HL-60 (cell line): ENCODE measurements around the gene ERBB2.

Source experiments
- DNase-seq, 2 experiments: peaks; one replicate each; pipeline ENCODE4 v3.0.0-alpha.2; 2010 to 2020; ENCODE audit warnings: low read depth in 1 of 2, low spot score in 1 of 2
- H3K27ac ChIP-seq: fragments of 250-450 bp; sonication (Bioruptor Pico); replicated peaks from 2 replicates; pipeline ENCODE4 v1.5.1; 2020; ENCODE audit warnings: mild to moderate bottlenecking, moderate library complexity
- H3K27me3 ChIP-seq: fragments of 250-450 bp; sonication (Bioruptor Pico); 2 replicates; pipeline ENCODE4 v1.5.1; 2021; ENCODE audit warnings: mild to moderate bottlenecking, moderate library complexity; ENCODE audit not compliant: insufficient read depth, poor library complexity, severe bottlenecking
- H3K4me3 ChIP-seq: replicated peaks from 2 replicates; pipeline ENCODE4 v1.5.1; 2011; ENCODE audit warnings: mild to moderate bottlenecking, control low read depth, low read length; ENCODE audit not compliant: insufficient read depth
- CTCF ChIP-seq: IDR thresholded peaks from one replicate; pipeline ENCODE4 v1.5.1; 2011; ENCODE audit warnings: low read length, control low read depth, inconsistent platforms; ENCODE audit not compliant: insufficient read depth
- GABPA ChIP-seq: IDR thresholded peaks from 2 replicates; pipeline ENCODE4 v1.6.1; 2012; ENCODE audit warnings: low read depth
- POLR2AphosphoS5 ChIP-seq: IDR thresholded peaks from 2 replicates; pipeline ENCODE4 v1.6.1; 2012; ENCODE audit warnings: low read depth
- REST ChIP-seq: IDR thresholded peaks from 2 replicates; pipeline ENCODE4 v1.6.1; 2012; ENCODE audit warnings: low read depth; ENCODE audit not compliant: insufficient replicate concordance
- SPI1 ChIP-seq: IDR thresholded peaks from 2 replicates; pipeline ENCODE4 v1.6.1; 2012; ENCODE audit warnings: low read depth, mild to moderate bottlenecking, borderline replicate concordance
- long read RNA-seq: library from polyadenylated mRNA; unstranded; transcript quantifications from one replicate; pipeline ENCODE4 v2.0.0, GENCODE V29; 2020

ERBB2 gene
- long read RNA-seq, partial matches to known transcripts = 3 of 6 reads
- long read RNA-seq, other reads (novel, unspliced or antisense) = 3 of 6 reads

GRCh38 chr17:39699818-39700147, at the start of gene ERBB2:
Gene ERBB2, plus strand, starts transcription at chr17:39700064. Its CDS starts 175 bp downstream, at chr17:39700239.
- no peak within 1 kb of the TSS for H3K27ac ChIP-seq
- H3K27me3 ChIP-seq = peaks cover 17% of the 10 kb centered on the region
- H3K4me3 ChIP-seq = no peak within 1 kb of the TSS
- TF ChIP-seq SPI1 (no peak), GABPA (no peak), CTCF (no peak), POLR2AphosphoS5 (no peak), REST (no peak)
- no peak for DNase-seq

- no peaks in the 10 kb centered on the region for H3K27me3 ChIP-seq
Observed at GRCh38 chr17:39650121-39650579, 49.7 kb upstream of the ERBB2 start.

More at GRCh38 chr17:39650121-39650579, 49.7 kb upstream of the ERBB2 start:
- no peak overlapping the region for H3K27ac ChIP-seq
- TF ChIP-seq GABPA (no peak), SPI1 (no peak), POLR2AphosphoS5 (no peak), REST (no peak), CTCF (no peak)
- DNase-seq = no peak
- H3K4me3 ChIP-seq = no peak overlapping the region
